Lower lobe of right lung (tissue), 2 donors: ENCODE data around the gene MIB1. TPM values are rescaled to one million over a fixed set of nuclear protein-coding genes. Genes with fewer than 3 reads are reported as not detected.
A peak's percentile ranks its signal among the peaks of the same experiment; 100 is the strongest.

Source experiments
- ATAC-seq, 2 donors: fragments of 200-7000 bp; cut with Tn5 transposase; one replicate each; pipeline ENCODE4 v1.9.1; 2020 to 2022; ENCODE audit warnings: mild to moderate bottlenecking in 2 of 2, moderate library complexity in 2 of 2
- DNase-seq: peaks from one replicate; pipeline ENCODE4 v3.0.0-alpha.2; 2020
- H3K27ac ChIP-seq: fragments of 200-600 bp; one replicate; pipeline ENCODE4 v1.8.0; 2022
- H3K27me3 ChIP-seq: fragments of 200-600 bp; one replicate; pipeline ENCODE4 v1.8.0; 2022; ENCODE audit warnings: low read depth
- H3K36me3 ChIP-seq: fragments of 200-600 bp; one replicate; pipeline ENCODE4 v1.8.0; 2022; ENCODE audit warnings: mild to moderate bottlenecking
- H3K4me1 ChIP-seq: fragments of 200-600 bp; one replicate; pipeline ENCODE4 v1.8.0; 2022
- H3K4me3 ChIP-seq: fragments of 200-600 bp; one replicate; pipeline ENCODE4 v1.8.0; 2022; ENCODE audit warnings: mild to moderate bottlenecking
- H3K9me3 ChIP-seq: fragments of 200-600 bp; one replicate; pipeline ENCODE4 v1.8.0; 2022
- intact Hi-C: fragments of 100-400 bp; cut with DNase I; formaldehyde crosslinking; loops from one replicate; pipeline ENCODE4 v1.11.0; 2022
- total RNA-seq: library from RNA; stranded (reverse); fragmentation: NEBNext Ultra II Directional; extraction: Animal tissue kit (Norgen Biotek cat#: 25700); gene quantifications from one replicate; pipeline ENCODE4 v1.2.1, GENCODE V29; 2021
- TF ChIP-seq, protein P1 (sequence below): fragments of 200-600 bp; IDR thresholded peaks from one replicate; pipeline ENCODE4 v1.8.0; 2022; ENCODE audit warnings: antibody characterized with exemption, mild to moderate bottlenecking
- donor health status: DM: no; HTN: yes; CAD: no; lungs with severe emphysema.

Gene MIB1
- total RNA-seq, 1 donor from 2014 or later = 29.3 TPM

DNA sequence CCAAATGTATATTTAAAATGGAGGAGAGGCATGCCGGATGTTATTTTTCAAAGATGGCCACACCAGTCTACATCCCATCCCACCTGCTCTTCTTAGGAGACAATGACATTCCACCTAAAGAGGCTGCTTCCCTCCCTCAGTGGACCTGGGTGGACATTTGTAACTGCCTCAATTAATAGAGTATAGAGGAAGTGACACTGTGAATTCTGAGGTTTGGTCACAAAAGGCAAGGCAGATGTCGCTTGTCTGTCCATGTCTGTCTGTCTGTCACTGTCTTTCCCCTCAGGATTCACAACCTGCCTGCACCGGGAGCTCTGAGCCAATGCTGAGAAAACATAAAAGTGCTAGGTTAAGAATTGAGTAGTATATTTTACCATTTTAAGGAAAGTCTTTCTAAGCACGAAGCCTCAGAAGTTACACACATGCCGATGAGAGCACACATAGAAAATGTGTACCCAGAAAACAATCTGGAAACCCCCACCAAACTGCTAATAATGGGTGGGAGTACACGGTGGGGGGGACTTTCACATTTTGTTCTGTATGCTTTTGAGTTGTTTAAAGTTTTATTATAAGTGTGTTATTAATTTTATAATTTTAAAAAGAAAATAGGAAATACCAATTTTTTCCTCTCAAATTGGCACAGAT is 21.0 kb downstream of the MIB1 start:
- Histone ChIP-seq H3K4me1 (peaks cover 20% of the 10 kb centered on the region), H3K27ac (no peak overlapping the region), H3K9me3 (no peaks in the 10 kb centered on the region), H3K27me3 (no peaks in the 10 kb centered on the region), H3K36me3 (peaks cover 8% of the 10 kb centered on the region), H3K4me3 (no peak overlapping the region)
- no peak for ATAC-seq
- DNase-seq = no peak
- TF ChIP-seq, protein P1, sequence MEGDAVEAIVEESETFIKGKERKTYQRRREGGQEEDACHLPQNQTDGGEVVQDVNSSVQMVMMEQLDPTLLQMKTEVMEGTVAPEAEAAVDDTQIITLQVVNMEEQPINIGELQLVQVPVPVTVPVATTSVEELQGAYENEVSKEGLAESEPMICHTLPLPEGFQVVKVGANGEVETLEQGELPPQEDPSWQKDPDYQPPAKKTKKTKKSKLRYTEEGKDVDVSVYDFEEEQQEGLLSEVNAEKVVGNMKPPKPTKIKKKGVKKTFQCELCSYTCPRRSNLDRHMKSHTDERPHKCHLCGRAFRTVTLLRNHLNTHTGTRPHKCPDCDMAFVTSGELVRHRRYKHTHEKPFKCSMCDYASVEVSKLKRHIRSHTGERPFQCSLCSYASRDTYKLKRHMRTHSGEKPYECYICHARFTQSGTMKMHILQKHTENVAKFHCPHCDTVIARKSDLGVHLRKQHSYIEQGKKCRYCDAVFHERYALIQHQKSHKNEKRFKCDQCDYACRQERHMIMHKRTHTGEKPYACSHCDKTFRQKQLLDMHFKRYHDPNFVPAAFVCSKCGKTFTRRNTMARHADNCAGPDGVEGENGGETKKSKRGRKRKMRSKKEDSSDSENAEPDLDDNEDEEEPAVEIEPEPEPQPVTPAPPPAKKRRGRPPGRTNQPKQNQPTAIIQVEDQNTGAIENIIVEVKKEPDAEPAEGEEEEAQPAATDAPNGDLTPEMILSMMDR = no peak
- intact Hi-C loops = no loop called here

DNA sequence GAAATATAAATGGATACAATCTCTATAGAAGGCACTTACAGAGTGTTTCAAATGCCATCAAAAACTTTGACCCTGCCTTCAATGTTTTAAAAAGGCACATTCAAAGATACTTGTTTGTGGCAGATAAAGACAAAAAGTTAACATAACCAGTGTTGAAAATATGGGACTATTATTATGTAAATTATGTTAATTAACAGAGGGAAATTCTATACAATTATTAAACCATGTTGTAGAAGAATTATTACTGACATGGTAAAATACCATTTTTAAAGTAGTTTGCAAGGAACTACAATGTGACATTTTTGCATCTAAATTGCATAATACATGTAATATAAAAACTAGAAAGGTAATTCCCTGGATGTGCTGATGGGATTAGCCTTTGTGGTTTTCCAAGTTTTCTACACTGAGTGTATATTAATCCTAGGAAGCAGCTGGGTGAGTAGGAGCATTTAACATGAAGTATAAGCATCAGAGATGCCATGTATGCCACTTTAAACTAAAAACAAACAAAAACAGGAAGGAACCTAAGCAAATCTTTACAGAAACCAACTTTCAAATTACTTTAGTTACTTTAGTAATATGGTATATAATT is 21.7 kb downstream of the MIB1 start:
- TF ChIP-seq, protein P1 = no peak
- Histone ChIP-seq H3K27ac (no peak overlapping the region), H3K4me3 (no peak overlapping the region), H3K27me3 (no peaks in the 10 kb centered on the region), H3K9me3 (no peaks in the 10 kb centered on the region), H3K36me3 (peaks cover 15% of the 10 kb centered on the region), H3K4me1 (peaks cover 20% of the 10 kb centered on the region)
- no peak for ATAC-seq
- no peak for DNase-seq
- intact Hi-C loops = no loop called here

DNA sequence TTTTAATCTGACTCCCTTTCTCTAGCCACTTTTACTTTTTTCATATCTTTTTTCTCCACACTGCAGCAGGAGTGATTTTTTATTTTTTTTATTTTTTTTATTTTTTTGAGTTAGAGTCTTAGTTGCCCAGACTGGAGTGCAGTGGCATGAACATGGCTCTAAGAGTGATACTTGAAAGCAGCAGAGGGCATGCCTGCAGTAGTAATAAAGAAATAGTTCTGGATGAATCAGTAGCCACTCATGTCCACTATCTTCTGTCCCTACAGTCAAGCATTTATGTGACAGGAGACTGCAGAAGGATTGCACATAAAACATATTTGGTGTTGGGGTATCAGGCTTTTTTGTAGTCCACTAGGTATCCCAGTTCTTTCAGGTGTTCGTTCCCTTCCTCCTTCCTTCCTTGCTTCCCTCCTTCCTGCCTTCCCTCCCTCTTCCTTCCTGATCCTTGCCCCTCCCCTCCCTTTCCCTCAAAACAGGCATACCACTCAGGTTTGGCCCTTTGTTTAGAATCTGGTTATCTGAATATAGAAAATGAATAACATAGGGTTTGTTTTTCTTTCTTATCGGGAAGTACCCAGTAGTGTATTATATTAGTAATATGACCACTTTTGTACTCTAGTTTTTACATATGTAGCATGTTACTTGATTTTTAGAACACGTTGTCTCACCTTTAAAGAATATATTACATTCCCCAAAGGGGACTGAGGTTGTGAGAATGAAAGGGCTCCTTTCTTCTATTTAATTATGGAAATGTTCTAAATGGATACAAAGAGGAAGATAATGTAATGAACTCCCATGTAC is 23.5 kb downstream of the MIB1 start:
- DNase-seq = no peak
- Histone ChIP-seq H3K27me3 (no peaks in the 10 kb centered on the region), H3K4me1 (peaks cover 20% of the 10 kb centered on the region), H3K27ac (no peak overlapping the region), H3K36me3 (peaks cover 30% of the 10 kb centered on the region), H3K4me3 (no peak overlapping the region), H3K9me3 (no peaks in the 10 kb centered on the region)
- intact Hi-C loops = no loop called here
- TF ChIP-seq, protein P1 = no peak
- no peak for ATAC-seq

DNA sequence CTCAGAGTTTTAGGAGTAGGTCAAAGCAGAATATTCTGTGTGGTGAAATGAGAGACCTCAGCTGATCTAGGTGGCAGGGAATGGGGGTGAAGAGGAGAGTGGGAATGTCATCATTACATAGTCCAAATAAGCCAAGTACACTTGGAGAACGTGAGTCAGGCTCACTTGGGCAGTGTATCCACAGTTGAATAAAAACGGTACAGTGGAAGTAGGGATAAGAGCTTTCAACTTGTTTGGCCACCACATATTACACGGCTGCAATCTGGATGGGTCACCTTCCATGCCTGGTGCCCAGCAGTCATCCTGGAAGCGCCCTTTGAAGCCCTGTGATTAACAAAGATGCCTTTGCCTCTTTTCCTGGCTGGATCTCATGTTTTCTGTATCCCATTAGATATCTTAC is 28.6 kb downstream of the MIB1 start:
- no peak overlapping the region for H3K27ac ChIP-seq
- H3K4me1 ChIP-seq = peaks cover 7% of the 10 kb centered on the region
- intact Hi-C loops = no loop called here
- TF ChIP-seq, protein P1 = no peak
- DNase-seq (no peak), ATAC-seq (peak in 1 of 2 donors; percentile 59)
- no peaks in the 10 kb centered on the region for H3K9me3 ChIP-seq
- H3K36me3 ChIP-seq = peaks cover 55% of the 10 kb centered on the region
- no peak overlapping the region for H3K4me3 ChIP-seq
- no peaks in the 10 kb centered on the region for H3K27me3 ChIP-seq

DNA sequence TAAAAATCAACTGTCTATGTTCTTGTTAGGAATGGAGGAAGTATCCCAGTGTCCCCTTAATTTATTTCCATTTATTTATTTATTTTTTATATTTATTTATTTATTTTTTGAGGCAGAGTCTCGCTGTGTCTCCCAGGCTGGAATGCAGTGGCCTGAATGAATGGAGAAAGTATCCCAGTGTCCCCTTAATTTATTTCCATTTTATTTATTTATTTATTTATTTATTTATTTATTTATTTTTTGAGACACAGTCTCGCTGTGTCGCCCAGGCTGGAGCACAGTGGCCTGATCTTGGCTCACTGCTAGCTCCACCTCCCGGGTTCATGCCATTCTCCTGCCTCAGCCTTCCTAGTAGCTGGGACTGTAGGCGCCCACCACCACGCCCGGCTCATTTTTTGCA is 34.1 kb downstream of the MIB1 start:
- H3K36me3 ChIP-seq = peaks cover 46% of the 10 kb centered on the region
- no peaks in the 10 kb centered on the region for H3K4me1 ChIP-seq
- H3K27me3 ChIP-seq = no peaks in the 10 kb centered on the region
- intact Hi-C loops = no loop called here
- no peaks in the 10 kb centered on the region for H3K9me3 ChIP-seq
- no peak for ATAC-seq
- no peak overlapping the region for H3K27ac ChIP-seq
- H3K4me3 ChIP-seq = no peak overlapping the region
- TF ChIP-seq, protein P1 = no peak
- no peak for DNase-seq
